AG20443 (cell line): ENCODE results near the gene LYZL2.
"Not testable (repeated sequence)": the region's sequence is repeated elsewhere in the genome, so short reads cannot be mapped to it uniquely, and the experiment has no call there.

Experiments
- DNase-seq: peaks from one replicate; pipeline ENCODE4 v3.0.0; 2012; ENCODE audit warnings: low spot score, mixed read lengths

Gene LYZL2

DNA sequence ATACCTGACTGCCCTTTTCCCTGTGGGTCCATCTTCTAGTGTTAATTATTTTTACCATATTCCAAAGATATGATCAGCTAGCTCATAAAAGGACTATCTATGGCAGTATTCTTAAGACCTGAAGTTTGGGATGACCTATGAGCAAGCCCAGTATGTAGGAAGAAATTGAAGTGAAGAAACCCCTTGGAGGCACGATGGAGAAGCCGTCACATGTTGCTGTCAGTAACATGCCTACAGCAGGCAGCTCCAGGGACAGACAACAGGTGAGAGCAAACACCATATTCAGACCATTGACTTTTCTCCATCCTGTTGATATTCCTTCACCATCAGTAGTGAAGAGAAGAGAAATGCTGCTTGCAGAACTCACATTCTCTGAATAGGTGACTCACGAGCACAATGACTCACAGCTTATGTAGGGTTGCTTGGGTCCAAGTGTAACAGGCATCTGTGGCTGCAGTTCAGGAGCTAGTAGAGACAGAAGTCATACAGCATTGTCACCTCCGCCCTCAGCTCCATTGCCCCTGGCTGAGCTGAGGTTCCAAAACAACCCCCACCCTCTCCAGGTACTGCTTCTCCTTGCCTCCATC lies 8.4 kb upstream of the LYZL2 start:
- DNase-seq: peak; percentile 84

- DNase-seq: no peak
Measured at GRCh38 chr10:30631188-30631587, 1.6 kb upstream of the LYZL2 start.

DNA sequence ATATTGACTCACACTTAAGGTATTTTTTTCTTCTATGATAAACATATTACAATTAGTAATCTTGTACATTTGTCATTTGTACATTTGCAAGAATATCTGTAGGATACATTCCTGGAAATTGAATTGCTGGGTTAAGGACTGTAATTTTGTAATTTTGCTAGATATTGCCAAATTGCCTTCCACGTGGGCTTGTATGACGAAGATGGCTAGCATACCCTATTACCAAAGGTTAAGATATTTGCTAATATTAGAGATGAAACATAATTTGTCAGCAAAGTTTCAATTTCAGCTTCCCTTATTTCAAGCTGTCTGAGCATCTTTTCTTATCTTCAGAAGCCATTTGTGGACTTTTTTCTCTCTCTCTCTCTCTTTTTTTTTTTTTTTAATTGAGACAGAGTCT lies 1.0 kb upstream of the LYZL2 start:
- no peak for DNase-seq

GRCh38 chr10:30628576-30628975 lies 977 bp downstream of the LYZL2 start:
- DNase-seq: not testable (repeated sequence)

- DNase-seq: not testable (repeated sequence)
Measured at GRCh38 chr10:30626837-30627236, 2.7 kb downstream of the LYZL2 start.

DNA sequence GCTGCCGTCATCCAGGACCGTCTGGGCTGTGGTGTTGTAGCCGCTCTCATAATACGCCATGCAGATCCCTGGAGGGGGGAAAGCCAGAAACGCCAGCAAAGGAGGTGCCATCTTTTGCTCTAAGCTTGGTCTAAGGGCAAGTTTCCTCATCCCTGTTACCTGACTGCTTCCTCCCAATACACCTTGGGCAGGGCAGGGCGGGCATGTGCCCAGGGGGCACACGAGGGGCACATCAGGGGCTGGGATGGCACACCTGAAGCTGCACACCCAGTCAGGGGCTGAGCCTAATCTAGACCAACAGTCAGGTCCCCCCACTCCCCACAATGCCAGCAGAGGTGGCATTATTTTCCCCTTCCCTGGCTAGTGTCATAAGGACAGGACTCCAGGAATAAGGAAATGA lies 3.4 kb downstream of the LYZL2 start:
- DNase-seq: not testable (repeated sequence)

GRCh38 chr10:30625080-30625479 lies 4.5 kb downstream of the LYZL2 start:
- DNase-seq: peak; percentile 17

GRCh38 chr10:30619966-30620365 lies 9.6 kb downstream of the LYZL2 start:
- no peak for DNase-seq

DNA sequence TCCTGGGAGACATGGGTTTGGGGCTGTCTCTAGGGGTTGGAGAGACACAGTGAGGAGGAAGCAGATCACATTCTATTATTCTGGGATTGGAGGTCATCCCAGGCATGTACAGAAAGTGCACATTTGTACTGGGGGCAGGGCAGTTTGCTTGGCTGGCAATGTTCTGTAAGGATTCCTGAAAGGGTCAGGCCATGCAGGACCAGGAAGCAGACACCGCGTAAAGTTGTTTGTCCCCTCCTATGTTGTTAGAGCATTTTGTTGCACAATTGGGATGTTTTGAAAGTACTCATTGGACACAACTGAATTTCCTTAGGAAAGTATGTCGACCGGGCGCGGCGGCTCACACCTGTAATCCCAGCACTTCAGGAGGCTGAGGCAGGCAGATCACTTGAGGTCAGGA lies 12.5 kb downstream of the LYZL2 start:
- DNase-seq: no peak

DNA sequence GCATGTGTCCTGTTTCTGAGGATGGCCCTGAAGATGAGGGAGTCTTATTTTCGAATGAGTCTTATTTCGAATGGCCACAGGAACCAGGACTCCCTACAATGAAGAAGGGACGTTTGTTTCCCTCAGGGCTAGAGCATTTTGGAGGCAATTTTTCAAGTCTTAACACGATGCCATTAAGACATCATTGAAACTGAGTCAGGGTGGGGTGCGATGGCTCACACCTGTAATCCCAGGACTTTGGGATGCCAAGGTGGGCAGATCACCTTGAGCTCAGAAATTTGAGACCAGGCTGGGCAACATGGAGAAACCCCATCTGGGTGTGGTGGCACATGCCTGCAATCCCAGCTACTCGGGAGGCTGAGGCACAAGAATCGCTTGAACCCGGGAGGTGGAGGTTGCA lies 18.5 kb downstream of the LYZL2 start:
- DNase-seq: not testable (repeated sequence)

DNA sequence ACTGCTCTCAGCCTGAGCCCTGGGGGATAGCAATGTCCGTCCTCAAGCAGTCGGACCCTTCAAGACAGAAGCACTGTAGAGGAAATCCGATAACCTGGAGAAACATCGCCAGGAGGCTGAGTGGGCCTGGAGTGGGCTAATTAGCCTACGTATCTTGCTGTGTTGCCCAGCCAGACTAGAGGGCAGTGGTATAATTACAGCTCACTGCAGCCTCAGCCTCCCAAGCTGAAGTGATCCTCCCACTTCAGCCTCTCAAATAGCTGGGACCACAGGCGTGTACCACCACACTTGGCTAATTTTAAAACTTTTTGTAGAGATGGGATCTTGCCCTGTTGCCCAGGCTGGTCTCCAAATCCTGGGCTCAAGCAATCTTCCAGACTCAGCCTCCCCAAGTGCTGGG lies 21.7 kb downstream of the LYZL2 start:
- DNase-seq: no peak

GRCh38 chr10:30606313-30606712 lies 23.2 kb downstream of the LYZL2 start:
- no peak for DNase-seq

DNA sequence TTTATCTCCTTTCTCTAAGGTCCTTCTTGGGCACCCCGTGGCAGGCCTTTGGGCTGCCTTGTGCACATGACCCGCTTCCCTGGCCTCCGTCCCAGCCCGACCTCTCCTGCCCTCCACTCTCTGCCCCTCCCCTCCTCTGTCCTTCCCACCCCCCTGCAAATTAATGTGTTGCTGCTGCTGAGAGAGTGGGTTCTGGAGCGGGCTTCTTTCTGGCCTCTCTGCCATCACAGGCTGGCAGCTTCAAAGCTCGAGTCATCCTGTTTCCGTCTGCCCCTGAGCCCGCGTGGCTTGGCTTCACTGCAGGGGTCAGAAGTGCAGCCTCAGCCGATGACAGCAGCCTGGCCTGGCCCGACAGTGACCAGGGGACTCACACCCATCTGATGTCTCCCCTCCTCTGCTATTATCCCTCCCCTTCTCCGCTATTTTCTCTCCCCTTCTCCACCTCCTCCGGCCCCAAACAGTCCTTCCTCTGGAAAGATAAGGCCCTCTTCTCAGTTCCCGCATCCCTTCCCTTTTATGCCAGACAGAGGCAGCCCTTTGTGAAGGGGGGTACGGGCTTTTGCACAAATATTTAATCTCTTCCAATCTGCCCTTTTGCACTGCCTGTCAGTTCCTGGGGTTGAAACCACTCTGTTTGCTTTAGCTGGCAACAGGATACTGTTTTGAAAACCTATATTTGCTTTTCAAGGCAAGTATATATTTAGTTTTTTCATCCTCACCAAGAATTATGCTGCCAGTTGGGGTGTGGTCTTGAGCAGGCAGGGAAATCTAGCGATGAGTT lies 24.0 kb downstream of the LYZL2 start:
- not testable (repeated sequence) for DNase-seq

- no peak for DNase-seq
Measured at GRCh38 chr10:30603589-30603988, 26.0 kb downstream of the LYZL2 start.

DNA sequence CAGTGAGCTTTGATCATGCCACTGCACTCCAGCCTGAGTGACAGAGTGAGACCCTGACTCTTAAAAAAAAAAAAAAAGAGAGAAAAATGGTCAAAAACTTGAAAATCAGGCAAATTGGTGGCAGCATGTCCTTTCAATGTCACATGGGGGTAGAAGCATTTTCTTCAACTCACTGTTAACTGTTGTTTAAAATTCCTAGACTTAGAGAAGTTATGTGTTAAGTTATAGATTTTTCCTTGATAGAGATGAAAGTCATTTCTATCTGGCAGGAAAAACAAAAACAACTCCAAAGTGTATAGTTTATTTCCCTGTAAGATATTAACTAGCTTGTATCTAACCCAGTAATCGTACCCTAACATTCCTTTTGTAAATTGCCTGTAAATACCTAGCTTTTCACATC lies 26.8 kb downstream of the LYZL2 start:
- no peak for DNase-seq

GRCh38 chr10:30600005-30600404 lies 29.5 kb downstream of the LYZL2 start:
- DNase-seq: no peak

DNA sequence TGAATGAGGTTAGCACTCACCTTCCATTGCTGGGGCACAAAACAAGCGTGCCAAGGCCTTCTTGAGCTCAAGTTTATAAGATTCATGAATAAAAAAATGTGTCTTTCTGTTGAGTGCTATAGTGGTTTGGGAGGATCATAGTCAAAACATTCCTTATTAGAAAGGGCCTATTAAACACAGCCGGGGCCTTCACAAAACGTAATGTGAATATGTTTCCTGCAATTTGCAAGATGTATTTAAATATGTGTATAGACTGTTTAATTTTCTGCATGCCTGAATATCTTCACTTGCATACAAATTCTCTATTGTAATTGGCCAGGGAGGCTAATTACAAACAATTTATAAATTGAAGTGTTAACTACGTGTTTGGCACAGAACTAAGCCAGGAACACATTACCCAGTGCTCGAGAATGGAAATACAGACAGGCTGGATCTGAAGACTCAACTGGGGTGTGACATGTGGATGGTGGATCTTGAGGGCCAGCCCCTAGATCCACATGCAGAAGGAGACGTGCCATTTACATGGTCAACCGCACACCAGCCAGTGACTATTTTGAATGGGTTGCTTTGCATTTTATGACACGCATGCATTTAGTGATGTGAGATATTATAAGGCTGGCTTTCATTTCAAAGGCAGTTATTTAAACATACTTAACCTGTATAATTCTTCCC lies 31.3 kb downstream of the LYZL2 start:
- DNase-seq: no peak

DNA sequence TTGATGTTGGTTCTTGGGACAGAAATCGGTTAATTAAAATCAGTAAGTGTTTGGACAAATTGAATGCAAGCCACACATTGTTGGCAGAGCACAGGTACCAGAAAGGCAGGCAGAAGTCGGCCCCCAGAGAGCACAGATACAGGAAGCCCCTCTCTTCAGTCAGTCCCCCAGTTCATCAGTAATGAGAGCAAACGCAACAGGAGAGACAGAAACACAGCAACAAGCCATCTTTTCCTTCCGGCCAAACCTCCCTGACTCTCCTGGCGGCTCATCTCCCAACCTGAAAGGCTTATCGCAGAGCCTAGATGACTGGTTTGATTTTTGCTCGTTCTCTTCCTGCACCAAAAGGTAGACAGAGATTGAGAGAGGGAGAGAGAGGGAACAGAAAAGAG lies 32.1 kb downstream of the LYZL2 start:
- not testable (repeated sequence) for DNase-seq

DNA sequence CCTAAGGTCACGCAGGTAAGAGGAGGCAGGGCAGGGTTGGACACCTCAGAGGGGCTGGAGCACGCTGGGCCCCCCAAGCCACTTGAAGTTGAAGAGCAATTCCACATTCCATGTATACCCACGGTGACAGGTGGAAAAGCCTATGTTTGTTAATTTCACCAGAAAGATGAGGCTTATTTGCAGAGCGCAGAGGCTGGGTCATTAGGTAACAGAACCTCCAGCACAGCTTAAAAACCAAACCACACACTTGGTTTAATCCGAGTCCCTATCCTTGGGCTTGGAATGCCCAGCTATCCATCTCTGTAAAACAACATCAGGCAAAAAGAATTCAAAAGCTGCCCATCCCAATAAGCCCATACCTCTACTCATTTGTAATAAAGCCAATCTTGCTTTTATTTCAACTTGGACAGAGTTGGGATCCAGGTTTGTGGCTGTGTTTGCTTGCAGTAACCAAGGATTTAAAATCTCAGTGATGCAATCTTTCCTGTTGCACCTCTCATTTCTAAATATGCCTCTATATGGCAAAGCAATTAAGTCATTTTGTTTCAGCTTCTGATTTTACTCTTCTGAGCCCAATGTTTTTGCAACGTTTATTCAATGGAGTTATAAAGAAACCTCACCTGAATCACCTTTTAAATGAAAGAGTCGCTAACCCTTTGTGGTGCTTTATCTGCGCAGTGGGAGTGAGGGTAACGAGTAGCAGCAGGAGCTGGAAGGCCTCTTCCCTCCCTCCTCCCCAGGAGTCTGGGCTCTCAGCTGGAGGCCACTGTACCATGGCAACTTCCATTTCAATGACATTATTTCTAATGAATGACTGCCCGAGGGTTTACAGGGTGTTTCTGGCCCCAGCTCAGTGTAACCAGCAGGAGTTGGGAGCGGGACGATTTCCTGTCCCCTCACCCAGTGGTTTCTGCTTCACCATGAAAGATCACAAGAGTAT lies 32.8 kb downstream of the LYZL2 start:
- DNase-seq: not testable (repeated sequence)

- DNase-seq: no peak
Measured at GRCh38 chr10:30596013-30596412, 33.5 kb downstream of the LYZL2 start.

- no peak for DNase-seq
Measured at GRCh38 chr10:30594077-30594476, 35.5 kb downstream of the LYZL2 start.

- not testable (repeated sequence) for DNase-seq
Measured at GRCh38 chr10:30592770-30593169, 36.8 kb downstream of the LYZL2 start.
